ENCODE data around the gene IFNG.
"Not testable (repeated sequence)": the region's sequence is repeated elsewhere in the genome, so short reads cannot be mapped to it uniquely, and the experiment has no call there.

The IFNG gene

DNA sequence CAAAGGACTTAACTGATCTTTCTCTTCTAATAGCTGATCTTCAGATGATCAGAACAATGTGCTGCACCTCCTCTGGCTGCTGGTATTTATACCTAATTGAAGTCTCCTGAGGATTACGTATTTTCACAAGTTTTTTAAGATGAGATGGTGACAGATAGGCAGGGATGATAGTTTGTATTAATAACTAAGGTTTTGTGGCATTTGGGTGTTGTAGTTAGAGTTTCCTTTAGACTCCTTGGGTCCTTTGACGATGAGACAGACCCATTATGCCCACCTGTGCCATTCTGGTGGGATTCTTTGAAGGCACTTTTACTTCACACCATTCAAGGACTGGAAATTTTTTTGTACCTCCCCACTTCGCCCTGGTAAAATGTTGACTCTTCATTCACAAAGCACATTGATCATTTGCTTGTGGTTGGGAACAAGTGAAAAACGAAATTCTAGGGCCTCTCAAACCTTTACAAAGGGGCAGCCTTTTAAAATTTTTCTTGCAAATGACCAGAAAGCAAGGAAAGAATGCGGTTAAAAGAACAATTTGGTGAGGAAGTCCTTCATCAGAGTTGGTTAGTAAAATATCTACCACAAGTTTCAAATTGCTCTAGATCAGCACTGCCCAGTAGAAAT, at the start of gene IFNG:
IFNG (minus strand) TSS at position 60 of the 624 bp plus-strand sequence. CDS start 125 bp downstream, outside the sequence.
- in situ Hi-C loops (cut with MboI; ENCODE audit: low sequenced_read_pairs) = no loop called here

DNA sequence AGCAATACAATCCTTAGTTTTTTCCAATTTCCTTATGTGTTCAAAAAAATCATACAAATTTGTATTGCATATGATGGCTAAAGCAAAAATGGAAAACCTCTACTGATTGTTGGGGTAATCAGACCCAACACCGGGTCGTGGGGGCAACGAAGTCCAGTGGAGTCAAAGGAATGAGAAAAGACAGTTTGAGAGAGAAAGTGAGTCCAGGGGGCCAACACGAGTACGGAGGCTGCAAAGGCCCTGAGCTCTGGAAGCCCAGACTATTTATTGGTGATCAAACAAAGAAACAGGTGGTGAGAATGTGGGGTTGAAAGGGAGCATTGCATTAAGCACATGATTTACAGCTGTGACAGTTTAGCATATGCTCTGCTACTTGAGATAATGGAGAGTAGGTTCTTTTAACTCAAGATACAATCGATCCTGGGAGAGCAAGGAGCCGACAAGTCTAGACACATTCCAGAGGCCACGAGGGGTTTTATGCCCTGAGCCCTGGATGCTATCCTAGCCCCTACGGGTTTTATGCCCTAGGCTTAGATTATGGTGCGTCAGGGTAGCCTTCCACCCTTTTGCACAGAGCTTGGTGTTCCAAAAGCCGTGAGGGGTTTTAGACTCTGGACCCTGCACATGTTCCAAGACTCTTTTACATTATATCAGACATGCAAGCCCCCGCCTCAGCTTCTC, 49.6 kb upstream of the IFNG start:
- in situ Hi-C loops (cut with MboI; ENCODE audit: low sequenced_read_pairs) = not testable (repeated sequence)

DNA sequence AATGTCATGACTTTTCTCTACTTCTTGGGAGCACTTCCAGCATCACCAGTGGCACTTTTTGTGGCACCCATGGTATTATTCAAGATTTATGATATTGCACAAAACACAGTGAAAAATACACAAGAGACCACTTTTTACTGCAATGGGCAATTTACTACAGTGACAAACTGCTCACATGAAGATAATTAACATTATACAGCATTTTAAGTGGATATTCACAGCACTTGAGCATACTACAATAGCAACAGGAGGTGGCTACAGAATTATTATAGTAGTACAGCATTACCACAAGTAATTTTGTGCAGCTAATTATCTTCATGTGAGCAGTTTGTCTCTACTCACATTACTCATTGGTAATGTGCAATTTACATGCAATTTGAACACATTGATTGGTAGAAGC, 47.7 kb upstream of the IFNG start:
- in situ Hi-C loops (cut with MboI; ENCODE audit: low sequenced_read_pairs) = no loop called here

DNA sequence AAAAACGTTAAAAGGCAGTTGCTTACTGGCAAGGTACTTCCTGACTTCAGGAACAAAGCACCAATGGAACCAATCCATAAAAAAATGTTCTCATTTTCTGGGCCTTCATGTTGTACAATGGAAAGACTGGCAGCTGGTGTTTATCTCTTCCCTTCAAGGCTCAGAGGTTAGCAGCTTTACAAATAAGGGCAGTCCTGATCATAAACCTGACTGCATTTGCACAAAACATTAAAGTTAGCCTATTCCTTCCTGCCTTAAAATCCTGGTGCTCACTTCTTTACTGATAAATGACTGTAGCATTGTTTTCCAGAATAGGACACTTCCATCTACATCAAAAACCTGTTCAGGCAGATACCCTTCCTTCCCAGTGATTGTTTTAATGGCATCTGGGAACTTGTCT, 46.9 kb upstream of the IFNG start:
- in situ Hi-C loops (cut with MboI; ENCODE audit: low sequenced_read_pairs) = no loop called here

DNA sequence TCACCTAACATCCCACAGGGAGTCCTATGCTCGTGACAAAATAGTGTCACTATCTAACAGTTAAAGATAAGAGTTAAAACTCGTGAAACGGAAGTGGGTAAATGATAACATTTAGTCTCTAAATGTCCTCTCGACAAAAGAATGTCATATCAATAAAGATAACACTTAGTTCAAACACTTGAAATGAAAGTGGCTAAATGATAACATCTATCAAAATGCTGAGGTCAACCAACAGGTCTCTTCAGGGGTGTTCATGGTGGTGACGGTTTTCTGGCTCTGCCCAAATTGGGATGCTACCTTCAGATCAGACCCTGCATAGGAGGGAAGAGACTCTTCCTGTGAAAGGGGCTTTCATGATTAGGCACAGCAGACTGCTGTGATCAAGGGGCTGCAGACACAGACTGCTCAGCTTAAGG, 43.9 kb upstream of the IFNG start:
- in situ Hi-C loops (cut with MboI; ENCODE audit: low sequenced_read_pairs) = no loop called here

DNA sequence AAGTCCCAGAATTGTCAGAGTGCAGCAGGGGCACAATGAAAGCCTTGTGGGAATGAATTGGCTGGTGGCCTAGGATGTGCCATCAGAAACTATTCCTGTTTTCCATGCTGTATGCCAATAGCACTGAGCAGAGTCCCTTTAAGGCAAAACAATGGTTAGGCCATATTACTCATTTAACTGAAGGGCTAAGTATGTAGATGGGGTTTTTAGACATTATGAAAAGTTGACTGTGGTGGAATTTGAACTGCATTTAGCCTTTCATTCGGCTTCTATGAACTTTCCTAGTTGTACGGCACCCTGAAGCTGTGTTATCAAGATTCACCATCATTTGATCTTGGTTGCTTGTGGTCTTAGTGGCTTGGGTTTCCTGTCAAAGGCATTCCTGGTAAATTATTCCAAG, 41.3 kb upstream of the IFNG start:
- in situ Hi-C loops (cut with MboI; ENCODE audit: low sequenced_read_pairs) = no loop called here

DNA sequence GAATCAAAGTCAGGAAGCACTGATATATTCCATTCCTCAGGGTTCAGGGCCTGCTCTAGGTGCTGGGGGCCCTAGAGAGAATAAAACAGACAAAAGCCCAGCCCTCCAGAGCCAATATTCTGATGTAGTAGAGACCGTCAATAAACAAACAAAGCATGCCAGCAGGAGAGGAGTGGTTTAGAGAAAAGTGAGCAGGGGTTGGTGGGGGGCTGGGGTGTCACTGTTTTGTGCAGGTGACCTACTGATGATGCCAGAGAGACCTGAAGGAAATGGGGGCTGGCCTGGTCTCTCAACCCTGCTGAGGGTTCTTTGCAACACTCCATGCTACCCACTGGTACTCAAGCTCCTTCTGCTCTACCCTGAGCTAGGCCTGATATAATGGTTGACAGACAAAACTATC, 39.6 kb upstream of the IFNG start:
- in situ Hi-C loops (cut with MboI; ENCODE audit: low sequenced_read_pairs) = no loop called here

DNA sequence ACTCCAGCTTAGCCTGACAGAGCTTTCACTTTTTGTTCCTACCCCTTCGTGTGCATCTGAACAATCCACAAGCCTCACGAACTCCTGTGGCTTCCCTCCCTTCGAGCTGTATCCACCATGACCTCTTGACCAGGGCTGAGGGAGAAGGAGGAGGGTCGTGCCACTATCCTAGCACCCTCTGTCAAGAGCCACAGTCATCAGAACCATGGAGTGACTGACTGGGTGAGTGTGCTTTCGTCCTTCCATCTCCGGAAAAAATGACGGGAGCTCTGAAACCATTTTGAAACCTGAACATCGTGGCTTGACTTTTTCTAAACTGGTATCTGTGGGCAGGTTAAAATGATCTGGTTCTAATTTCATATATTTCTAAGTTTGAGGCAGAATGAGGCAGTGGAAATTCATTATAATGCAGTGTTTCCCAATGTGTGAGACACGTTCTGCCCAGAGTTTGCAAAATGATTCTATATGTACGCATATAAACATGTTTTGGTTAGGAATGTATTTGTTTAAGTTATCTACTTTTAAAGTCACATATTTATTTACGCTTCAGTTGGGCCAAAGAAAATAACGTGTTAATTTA, 39.1 kb upstream of the IFNG start:
- in situ Hi-C loops (cut with MboI; ENCODE audit: low sequenced_read_pairs) = no loop called here

DNA sequence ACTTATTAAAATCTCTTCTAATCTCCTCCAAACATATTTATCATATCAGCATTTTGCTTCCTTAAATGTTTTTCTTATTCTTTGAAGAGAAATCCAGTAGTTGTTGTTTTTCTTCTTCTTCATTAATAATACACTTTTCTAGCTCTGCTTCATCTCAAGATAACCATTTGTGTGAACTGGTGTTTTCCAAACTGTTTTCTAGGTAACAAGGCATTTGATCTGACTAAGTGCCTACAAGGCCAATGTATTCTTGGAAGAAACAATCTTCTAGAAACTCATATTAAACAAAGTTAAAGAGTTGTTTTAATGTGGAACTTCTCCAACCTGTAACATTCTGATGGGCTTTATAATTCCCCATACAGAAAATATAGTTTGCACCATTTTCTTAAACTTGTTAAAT, 30.8 kb upstream of the IFNG start:
- in situ Hi-C loops (cut with MboI; ENCODE audit: low sequenced_read_pairs) = no loop called here

DNA sequence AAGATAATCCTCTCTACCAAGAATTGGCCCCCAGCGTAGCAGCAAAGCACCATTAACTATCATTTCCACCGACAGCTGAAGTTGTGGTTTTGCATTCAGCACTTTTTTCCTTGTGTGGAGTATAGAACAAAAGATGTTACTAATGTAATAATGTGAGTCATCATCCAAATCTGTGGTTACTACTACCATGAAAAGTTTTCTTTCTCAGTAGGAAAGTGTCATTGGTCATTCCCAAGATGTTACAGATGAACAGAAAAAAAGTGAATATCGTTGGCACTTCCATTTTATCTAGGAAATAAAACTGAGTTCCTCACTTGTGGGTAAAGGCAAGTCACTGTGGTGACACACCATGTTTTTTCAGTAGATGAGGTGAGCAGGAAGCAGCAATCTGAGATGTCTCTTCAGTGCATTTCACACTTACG, 30.3 kb upstream of the IFNG start:
- in situ Hi-C loops (cut with MboI; ENCODE audit: low sequenced_read_pairs) = no loop called here

DNA sequence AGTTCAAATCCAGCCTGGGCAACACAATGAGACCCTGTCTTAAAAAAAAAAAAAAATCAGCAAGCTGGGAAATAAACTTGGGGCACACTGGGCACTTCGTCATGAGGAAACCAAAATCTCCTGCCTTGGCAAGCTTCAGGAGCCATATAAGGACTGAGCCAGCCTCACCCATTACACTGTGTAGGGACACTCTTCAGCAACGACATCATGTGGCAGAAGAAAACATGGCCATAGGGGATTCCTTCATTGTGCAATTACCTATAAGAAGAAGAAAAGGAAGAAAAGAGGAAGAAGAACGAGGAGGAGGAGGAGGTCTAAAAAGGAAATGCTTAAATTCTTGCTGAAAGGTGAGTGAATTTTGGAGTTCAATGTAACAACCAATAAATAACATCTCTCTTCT, 26.1 kb upstream of the IFNG start:
- in situ Hi-C loops (cut with MboI; ENCODE audit: low sequenced_read_pairs) = no loop called here

DNA sequence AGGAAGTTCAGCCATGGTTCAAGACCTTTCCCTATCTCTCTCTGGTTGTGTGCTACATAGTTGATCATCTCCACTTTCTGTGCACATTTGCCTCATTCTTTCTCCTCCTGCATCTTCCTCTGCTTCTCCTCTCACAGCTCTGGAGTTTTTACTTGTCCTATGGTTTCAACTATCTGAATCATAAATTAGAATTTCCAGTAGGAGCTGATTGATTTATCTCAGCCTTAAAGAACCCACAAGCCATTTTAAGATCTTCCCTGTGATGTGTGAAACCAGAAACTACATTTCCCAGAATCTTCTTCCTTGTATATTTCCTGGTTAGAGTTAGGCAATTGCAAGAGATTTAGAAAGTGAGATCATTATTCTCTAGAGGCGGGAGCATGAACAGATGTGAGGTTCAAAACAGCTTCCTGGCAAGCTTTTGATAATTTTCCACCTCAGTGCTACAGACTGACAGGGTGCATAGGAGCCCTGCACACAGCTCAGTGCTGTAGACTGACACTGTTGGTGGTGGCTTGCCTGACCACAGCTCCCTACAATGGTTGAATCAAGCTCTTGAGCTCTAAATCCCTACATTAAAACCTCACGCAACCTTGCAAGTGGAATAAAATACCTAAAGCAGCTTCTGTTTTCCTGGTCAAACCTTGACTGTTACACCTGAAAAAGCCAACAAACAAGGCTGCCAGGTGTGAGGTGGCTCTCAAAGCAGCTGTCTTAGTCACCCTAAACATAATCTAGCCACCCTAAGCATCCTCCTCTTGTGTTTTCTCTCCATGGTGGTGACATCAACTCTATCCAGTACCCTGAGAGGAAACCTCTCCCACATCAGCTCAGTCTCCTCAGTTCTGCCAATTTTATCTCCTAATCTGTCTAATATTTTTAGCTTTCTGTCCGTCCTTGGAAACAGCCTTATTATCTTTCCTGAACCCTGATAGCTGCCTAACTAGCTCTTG, 21.5 kb upstream of the IFNG start:
- in situ Hi-C loops (cut with MboI; ENCODE audit: low sequenced_read_pairs) = no loop called here

DNA sequence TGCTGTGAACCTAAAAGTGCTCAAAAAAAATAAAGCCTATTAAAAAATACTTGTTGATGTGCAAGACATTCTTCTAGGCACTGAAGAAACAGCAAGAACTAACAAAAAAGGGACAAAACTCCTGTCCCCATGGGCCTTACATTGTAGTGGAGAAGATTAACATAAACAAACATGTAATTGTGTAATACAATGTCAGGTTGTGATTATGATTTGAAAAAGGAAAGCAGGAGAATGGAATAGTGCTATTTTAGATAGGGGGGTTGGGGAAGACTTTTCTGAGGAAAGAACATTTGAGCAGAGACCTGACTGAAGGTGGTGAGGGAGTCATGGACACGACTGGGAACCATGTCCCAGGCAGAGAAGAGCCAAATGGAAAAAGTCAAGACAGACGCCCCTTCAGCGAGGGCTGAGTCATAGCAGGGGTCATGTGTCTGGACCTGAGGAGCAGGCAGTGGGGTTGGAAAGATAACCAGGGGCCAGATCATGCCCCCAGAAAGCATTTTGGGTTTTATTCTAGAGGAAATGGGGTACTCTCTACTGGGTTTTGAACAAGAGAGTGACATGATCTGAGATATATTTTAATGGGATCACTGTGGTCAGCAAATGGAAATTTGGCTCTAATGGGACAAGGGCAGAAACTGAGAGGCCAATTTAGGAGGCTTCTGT, 19.4 kb upstream of the IFNG start:
- in situ Hi-C loops (cut with MboI; ENCODE audit: low sequenced_read_pairs) = no loop called here

DNA sequence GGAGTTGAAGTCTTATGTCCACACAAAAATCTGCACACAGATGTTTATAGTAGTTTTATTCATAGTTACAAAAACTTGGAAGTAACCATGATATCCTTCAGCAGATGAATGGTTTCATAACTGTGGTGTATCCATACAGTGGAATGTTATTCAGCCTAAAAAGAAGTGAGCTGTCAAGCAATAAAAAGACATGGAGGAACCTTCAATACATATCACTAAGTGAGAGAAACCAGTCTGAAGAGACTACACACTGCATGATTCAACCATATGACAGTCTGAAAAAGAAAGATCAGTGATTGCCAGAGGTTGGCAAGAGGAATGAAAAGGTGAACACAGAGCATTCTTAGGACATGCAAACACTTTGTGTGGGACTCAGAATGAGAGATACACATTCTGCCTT, 18.6 kb upstream of the IFNG start:
- in situ Hi-C loops (cut with MboI; ENCODE audit: low sequenced_read_pairs) = no loop called here

DNA sequence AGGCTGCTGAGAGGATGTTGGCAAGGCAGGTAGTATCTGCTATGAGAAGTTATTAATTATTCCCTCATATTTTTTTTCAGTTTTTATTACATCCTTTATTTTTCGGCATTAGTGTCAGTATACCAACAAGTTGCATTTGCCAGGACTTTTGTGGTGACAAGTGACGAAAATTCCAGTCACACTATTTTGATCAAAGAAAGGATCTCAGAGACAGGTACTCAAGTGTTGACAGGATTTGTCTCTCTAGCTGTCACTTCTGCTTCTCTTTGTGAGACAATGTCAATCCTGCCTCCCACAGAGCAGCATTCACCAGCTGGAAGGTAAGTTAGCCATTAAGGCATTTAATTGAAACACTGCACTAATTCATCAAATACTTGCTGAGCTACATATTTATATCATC, 18.0 kb upstream of the IFNG start:
- in situ Hi-C loops (cut with MboI; ENCODE audit: low sequenced_read_pairs) = no loop called here

DNA sequence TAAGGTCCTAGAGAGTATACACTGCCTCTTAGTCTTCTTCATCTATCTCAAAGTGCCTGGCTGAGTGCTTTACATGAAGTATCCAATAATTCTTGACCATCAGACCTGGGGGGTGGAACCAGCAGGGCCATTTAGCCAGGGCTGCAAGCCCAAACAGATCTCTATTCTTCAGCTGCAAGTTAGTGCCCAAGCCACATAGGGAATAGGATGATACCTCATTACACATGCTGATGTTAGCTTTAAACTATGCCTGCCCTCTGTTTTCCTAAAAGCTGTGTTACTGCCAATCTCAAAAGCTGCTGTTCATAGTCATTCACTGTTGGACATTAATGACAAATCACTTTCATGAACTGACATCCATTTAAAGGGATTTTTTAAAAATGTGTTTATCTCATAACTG, 16.7 kb upstream of the IFNG start:
- in situ Hi-C loops (cut with MboI; ENCODE audit: low sequenced_read_pairs) = no loop called here

DNA sequence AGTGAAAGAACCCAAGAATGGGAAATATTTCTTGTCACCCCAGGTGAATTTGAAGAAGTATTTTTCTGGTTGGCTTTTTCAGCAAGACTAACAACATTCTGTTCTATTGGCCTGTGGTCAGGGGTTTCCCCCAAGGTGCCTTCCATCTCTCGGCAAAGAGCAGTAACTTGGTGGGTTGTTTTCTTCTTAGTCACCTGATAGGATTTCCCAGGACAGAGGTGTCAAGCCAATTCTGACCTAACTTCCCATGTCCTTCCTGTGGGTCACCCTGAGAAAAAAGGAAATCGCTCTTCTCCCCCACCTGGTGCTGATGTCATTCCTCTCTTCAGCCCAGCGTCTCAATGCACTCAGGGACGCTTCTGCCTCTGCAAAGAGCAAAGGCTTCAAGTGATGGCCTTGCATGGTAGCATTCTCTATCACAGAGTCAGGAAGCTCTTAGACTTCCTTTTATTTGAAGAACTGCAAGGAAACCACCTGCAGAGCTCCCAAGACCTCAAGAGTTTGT, 16.1 kb upstream of the IFNG start:
- in situ Hi-C loops (cut with MboI; ENCODE audit: low sequenced_read_pairs) = no loop called here

DNA sequence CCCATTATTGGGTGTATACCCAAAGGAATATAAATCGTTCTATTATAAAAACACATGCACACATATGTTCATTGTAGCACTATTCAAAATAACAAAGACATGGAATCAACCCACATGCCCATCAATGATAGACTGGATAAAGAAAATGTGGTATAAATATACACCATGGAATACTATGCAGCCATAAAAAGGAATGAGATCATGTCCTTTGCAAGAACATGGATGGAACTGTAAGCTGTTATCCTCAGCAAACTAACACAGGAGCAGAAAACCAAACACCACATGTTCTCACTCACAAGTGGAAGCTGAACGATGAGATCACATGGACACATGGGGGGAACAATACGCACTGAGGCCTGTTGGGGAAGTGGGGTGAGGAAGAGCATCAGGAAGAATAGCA, 15.2 kb upstream of the IFNG start:
- in situ Hi-C loops (cut with MboI; ENCODE audit: low sequenced_read_pairs) = not testable (repeated sequence)

DNA sequence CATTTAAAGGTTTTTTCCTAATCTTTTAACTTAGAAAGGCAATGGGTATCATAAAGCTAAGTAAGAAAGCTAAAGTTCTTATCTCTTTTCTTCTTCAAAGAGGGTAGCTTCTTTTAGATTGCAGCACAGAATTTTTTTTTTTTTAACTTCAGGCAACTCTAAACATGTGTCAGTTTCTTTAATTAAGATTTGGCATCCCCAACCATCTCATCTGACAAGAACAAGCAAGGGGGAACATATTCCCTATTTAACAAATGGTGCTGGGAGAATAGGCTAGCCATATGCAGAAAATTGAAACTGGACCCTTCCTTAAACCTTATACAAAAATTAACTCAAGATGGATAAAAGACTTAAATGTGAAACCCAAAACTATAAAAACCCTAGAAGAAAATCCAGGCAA, 14.3 kb upstream of the IFNG start:
- in situ Hi-C loops (cut with MboI; ENCODE audit: low sequenced_read_pairs) = no loop called here

DNA sequence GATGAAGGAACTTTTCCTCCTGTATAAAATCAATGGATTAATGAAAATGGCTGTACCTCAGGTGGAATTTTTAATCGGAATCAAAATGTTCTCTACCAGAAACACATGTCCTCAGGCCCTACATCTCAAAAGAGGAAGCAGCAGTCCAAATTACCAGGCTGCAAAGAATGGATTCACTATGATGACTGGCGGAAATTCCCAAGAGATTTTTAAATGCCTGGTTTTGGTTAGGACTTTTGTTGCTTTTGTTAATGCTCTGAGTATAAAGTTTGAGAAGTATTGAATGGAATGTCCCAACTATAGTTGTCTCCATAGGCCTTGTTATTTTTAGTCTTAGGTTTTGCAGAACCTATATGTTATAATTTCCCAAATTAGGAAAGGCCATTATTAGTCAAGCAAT, 11.2 kb upstream of the IFNG start:
- in situ Hi-C loops (cut with MboI; ENCODE audit: low sequenced_read_pairs) = no loop called here
